Upper lobe of left lung (tissue), 6 donors: ENCODE results near the gene SLC1A2. TPM values are rescaled to one million over a fixed set of nuclear protein-coding genes. Genes with fewer than 3 reads are reported as not detected.
A peak's percentile ranks its signal among the peaks of the same experiment; 100 is the strongest.

Experiments
- ATAC-seq, 2 donors: fragments of 200-7000 bp; cut with Tn5 transposase; one replicate each; pipeline ENCODE4 v1.9.1; 2022; ENCODE audit warnings: mild to moderate bottlenecking in 2 of 2, moderate library complexity in 2 of 2; ENCODE audit not compliant: low FRiP score in 2 of 2
- DNase-seq, 2 donors: peaks; one replicate each; pipeline ENCODE4 v3.0.0-alpha.2; 2019 to 2020
- H3K27ac ChIP-seq, 4 donors: fragments of 200-600 bp; sonication (generic); one replicate each; pipeline ENCODE4 v1.5.1; 2016 to 2019
- H3K27me3 ChIP-seq, 4 donors: fragments of 200-600 bp; sonication (generic); one replicate each; pipeline ENCODE4 v1.5.1; 2017 to 2019
- H3K36me3 ChIP-seq, 4 donors: fragments of 200-600 bp; sonication (generic); one replicate each; pipeline ENCODE4 v1.5.1; 2016 to 2019
- H3K4me1 ChIP-seq, 4 donors: fragments of 200-600 bp; sonication (generic); one replicate each; pipeline ENCODE4 v1.5.1; 2018 to 2019
- H3K4me3 ChIP-seq, 4 donors: fragments of 200-600 bp; sonication (generic); one replicate each; pipeline ENCODE4 v1.5.1; 2017 to 2019; ENCODE audit warnings: mild to moderate bottlenecking in 2 of 4, moderate library complexity in 1 of 4
- H3K9me3 ChIP-seq, 4 donors: fragments of 200-600 bp; sonication (generic); one replicate each; pipeline ENCODE4 v1.5.1; 2018 to 2019
- CTCF ChIP-seq, 6 experiments: fragments of 450-650 bp in 4 of 6; fragments of 200-600 bp in 2 of 6; sonication (generic) in 2 of 6; IDR thresholded peaks; one replicate each; pipeline ENCODE4 v1.5.1; 2016 to 2019; ENCODE audit warnings: antibody characterized with exemption in 6 of 6
- EP300 ChIP-seq, 4 donors: sonication (generic); formaldehyde crosslinking; IDR thresholded peaks; one replicate each; pipeline ENCODE4 v1.5.1; 2017; ENCODE audit warnings: antibody characterized with exemption in 4 of 4, control low read depth in 2 of 4
- POLR2A ChIP-seq, 4 donors: fragments of 450-650 bp; IDR thresholded peaks; one replicate each; pipeline ENCODE4 v1.5.1; 2016 to 2017; ENCODE audit warnings: antibody characterized with exemption in 4 of 4, mild to moderate bottlenecking in 2 of 4
- POLR2AphosphoS5 ChIP-seq, 2 donors: sonication (generic); formaldehyde crosslinking; IDR thresholded peaks; one replicate each; pipeline ENCODE4 v1.5.1; 2017; ENCODE audit warnings: antibody characterized with exemption in 2 of 2
- WGBS, 2 donors: methylation state at CpG; one replicate each; pipeline ENCODE4 v1.1.5; 2017 to 2018; 5-methylcytosine and 5-hydroxymethylcytosine counted together
- total RNA-seq, 6 donors: library from RNA; depleted of rRNA in 4 of 6; stranded (reverse); fragments of >200 nt in 4 of 6; gene quantifications; one replicate each; pipeline versions ENCODE4 v1.1.0 to v1.2.1, GENCODE V29; 2016 to 2021
- donor health status: DM: no; HTN: no; CAD: no; lungs with moderate emphysema.
- donor health status: DM: no; HTN: yes; CAD: no; lungs with severe emphysema.

SLC1A2 gene
- total RNA-seq, 6 donors from 2014 or later, result 1.5 to 3.1 (median 2.0) TPM

- ATAC-seq (no peak), DNase-seq (no peak)
- Histone ChIP-seq H3K4me1 (peaks cover 0 to 5% (median 2%) of the 10 kb centered on the region in 4 donors), H3K4me3 (no peak overlapping the region), H3K27me3 (no peaks in the 10 kb centered on the region), H3K27ac (no peak overlapping the region), H3K36me3 (no peaks in the 10 kb centered on the region), H3K9me3 (no peaks in the 10 kb centered on the region)
- TF ChIP-seq EP300 (IDR thresholded peaks at IDR 0.05), result no peak
- no peak for TF ChIP-seq POLR2AphosphoS5 (IDR thresholded peaks at IDR 0.05)
- no peak for TF ChIP-seq POLR2A (IDR thresholded peaks at IDR 0.05)
- no peak for TF ChIP-seq CTCF (IDR thresholded peaks at IDR 0.05)
- 35 to 38% methylated on average over 1 of the region's 1 CpG for WGBS, 2 donors
These were observed 20.5 kb downstream of the SLC1A2 start for GRCh38 chr11:35398881-35399280.

DNA sequence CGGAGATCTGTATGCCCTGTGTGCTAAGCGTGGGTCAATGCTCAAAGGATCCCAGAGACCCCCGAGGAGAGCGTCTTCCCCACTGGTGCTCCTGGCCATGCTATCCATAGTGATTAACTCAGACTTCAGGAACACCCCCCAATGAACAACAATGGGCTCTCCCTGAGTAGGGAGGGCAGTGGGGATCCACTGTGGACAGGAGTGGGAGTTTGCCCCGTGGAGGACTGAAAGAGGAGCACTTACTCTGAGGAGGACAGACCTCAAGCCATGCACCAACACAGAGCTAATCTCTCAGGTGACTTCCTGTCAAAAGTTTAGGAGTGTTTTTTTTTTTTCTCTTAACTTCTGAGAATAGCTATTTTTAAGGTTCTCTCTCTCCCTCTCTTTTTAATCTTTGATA is 24.4 kb downstream of the SLC1A2 start:
- H3K27me3 ChIP-seq, result no peaks in the 10 kb centered on the region
- H3K36me3 ChIP-seq, result no peaks in the 10 kb centered on the region
- DNase-seq (no peak), ATAC-seq (peak in 1 of 2 donors; percentile 44)
- peaks cover 10 to 18% (median 13%) of the 10 kb centered on the region in 4 donors for H3K4me1 ChIP-seq
- TF ChIP-seq POLR2A (IDR thresholded peaks at IDR 0.05), result no peak
- no peak for TF ChIP-seq EP300 (IDR thresholded peaks at IDR 0.05)
- no peak for TF ChIP-seq POLR2AphosphoS5 (IDR thresholded peaks at IDR 0.05)
- no peak for TF ChIP-seq CTCF (IDR thresholded peaks at IDR 0.05)
- 82 to 88% methylated on average over 5 of the region's 5 CpGs for WGBS, 2 donors
- H3K4me3 ChIP-seq, result no peak overlapping the region
- no peak overlapping the region for H3K27ac ChIP-seq
- H3K9me3 ChIP-seq, result no peaks in the 10 kb centered on the region

DNA sequence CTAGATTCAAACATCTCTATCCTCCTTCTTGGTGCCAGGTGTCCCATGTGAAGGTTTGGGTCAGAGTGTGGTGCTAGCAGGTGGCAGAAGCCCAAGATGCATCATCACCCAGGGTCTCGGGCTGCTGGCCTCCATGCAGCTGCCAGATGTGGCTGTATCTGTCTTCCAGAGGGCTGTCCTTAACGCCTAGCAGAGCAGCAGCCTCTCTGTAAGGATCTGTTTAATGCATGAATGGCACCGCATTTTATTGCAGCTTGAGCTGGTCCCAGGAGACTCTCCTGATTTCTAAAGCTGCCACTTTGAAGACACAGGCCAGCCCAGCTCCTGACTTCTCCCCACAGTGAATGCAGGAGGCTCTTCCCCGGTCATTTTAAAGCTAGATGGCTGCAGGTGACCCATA is 26.3 kb downstream of the SLC1A2 start:
- DNase-seq, result no peak
- no peaks in the 10 kb centered on the region for H3K27me3 ChIP-seq
- H3K36me3 ChIP-seq, result no peaks in the 10 kb centered on the region
- TF ChIP-seq POLR2AphosphoS5 (IDR thresholded peaks at IDR 0.05) (no peak), POLR2A (IDR thresholded peaks at IDR 0.05) (no peak), EP300 (IDR thresholded peaks at IDR 0.05) (no peak), CTCF (IDR thresholded peaks at IDR 0.05) (no peak)
- no peak for ATAC-seq
- H3K27ac ChIP-seq, result no peak overlapping the region
- 69 to 81% methylated on average over 3 to 4 of the region's 4 CpGs for WGBS, 2 donors
- H3K9me3 ChIP-seq, result no peaks in the 10 kb centered on the region
- H3K4me1 ChIP-seq, result peaks cover 10 to 20% (median 15%) of the 10 kb centered on the region in 4 donors
- H3K4me3 ChIP-seq, result no peak overlapping the region

GRCh38 chr11:35391922-35392688 is 27.3 kb downstream of the SLC1A2 start:
- WGBS, 2 donors, result 14 to 15% methylated on average over 13 of the region's 13 CpGs
- H3K27ac ChIP-seq, result peak overlapping the region in 3 of 4 donors; percentile 36 to 57 (median 44)
- ATAC-seq (peak; percentile 87 to 91), DNase-seq (peak; percentile 84 to 88)
- H3K27me3 ChIP-seq, result no peaks in the 10 kb centered on the region
- TF ChIP-seq POLR2AphosphoS5 (IDR thresholded peaks at IDR 0.05), result no peak
- peak; percentile 70 to 89 (median 85) for TF ChIP-seq CTCF (IDR thresholded peaks at IDR 0.05)
- H3K4me3 ChIP-seq, result peak overlapping the region in 3 of 4 donors; percentile 0 to 33 (median 29)
- H3K4me1 ChIP-seq, result peaks cover 10 to 20% (median 15%) of the 10 kb centered on the region in 4 donors
- no peaks in the 10 kb centered on the region for H3K9me3 ChIP-seq
- H3K36me3 ChIP-seq, result no peaks in the 10 kb centered on the region
